ENCODE data around the gene GPANK1.

Gene GPANK1

GRCh38 chr6:31663126-31663960, 1.5 kb downstream of the GPANK1 start:
- DNase-seq (ENCODE audit: low read depth in 4 of 4, low spot score in 1 of 4) = no peak

GRCh38 chr6:31662124-31662723, 2.6 kb downstream of the GPANK1 start:
- no peak for DNase-seq (ENCODE audit: low read depth in 4 of 4, low spot score in 1 of 4)

GRCh38 chr6:31661262-31662123, 3.3 kb downstream of the GPANK1 start:
- no peak for DNase-seq (ENCODE audit: low read depth in 4 of 4, low spot score in 1 of 4)

- peak; percentile 44 to 79 (median 54) for DNase-seq (ENCODE audit: low read depth in 4 of 4, low spot score in 1 of 4)
Observed at GRCh38 chr6:31660381-31661261, 4.2 kb downstream of the GPANK1 start, which contains the start of gene C6orf47. Gene C6orf47, minus strand, starts transcription at chr6:31660778. Its CDS starts 831 bp downstream, at chr6:31659947.

GRCh38 chr6:31659649-31660380, 5.0 kb downstream of the GPANK1 start:
- DNase-seq (ENCODE audit: low read depth in 4 of 4, low spot score in 1 of 4) = no peak

- no peak for DNase-seq (ENCODE audit: low read depth in 4 of 4, low spot score in 1 of 4)
Observed at GRCh38 chr6:31658983-31659648, 5.7 kb downstream of the GPANK1 start.

GRCh38 chr6:31658158-31658688, 6.6 kb downstream of the GPANK1 start:
- no peak for DNase-seq (ENCODE audit: low read depth in 4 of 4, low spot score in 1 of 4)

- DNase-seq (ENCODE audit: low read depth in 4 of 4, low spot score in 1 of 4) = no peak
Observed at GRCh38 chr6:31657406-31658157, 7.2 kb downstream of the GPANK1 start.

GRCh38 chr6:31655349-31656237, 9.2 kb downstream of the GPANK1 start, which contains the start of gene APOM:
Gene APOM, plus strand, starts transcription at chr6:31655894. Its CDS starts 73 bp downstream, at chr6:31655967.
- no peak for DNase-seq (ENCODE audit: low read depth in 4 of 4, low spot score in 1 of 4)

GRCh38 chr6:31654574-31655348, 10.0 kb downstream of the GPANK1 start:
- DNase-seq (ENCODE audit: low read depth in 4 of 4, low spot score in 1 of 4) = no peak

- DNase-seq (ENCODE audit: low read depth in 4 of 4, low spot score in 1 of 4) = peak in 2 of 4 experiments; percentile 72 to 84
Observed at GRCh38 chr6:31652925-31653724, 11.7 kb downstream of the GPANK1 start.

GRCh38 chr6:31651602-31652191, 13.1 kb downstream of the GPANK1 start:
- DNase-seq (ENCODE audit: low read depth in 4 of 4, low spot score in 1 of 4) = peak in 1 of 4 experiments; percentile 21

GRCh38 chr6:31645325-31645724, 19.5 kb downstream of the GPANK1 start:
- DNase-seq (ENCODE audit: low read depth in 4 of 4, low spot score in 1 of 4) = no peak

- DNase-seq (ENCODE audit: low read depth in 4 of 4, low spot score in 1 of 4) = no peak
Observed at GRCh38 chr6:31643818-31644454, 20.9 kb downstream of the GPANK1 start.

All from stimulated activated CD4-positive, alpha-beta T cell treated with anti-CD3 and anti-CD28 coated beads, Interleukin-1b, Interleukin-23, amount 100 ng/mL, for 24 hours (primary cell).